GM23338 (cell line): ENCODE measurements around the gene ECD.

Source experiments
- CREB1 ChIP-seq: fragments of 250-450 bp; sonication (Bioruptor Pico); IDR thresholded peaks from 2 replicates; pipeline ENCODE4 v1.5.0; 2020; ENCODE audit warnings: low read depth, mild to moderate bottlenecking, moderate library complexity
- EZH2 ChIP-seq: fragments of 200-600 bp; sonication (generic); IDR thresholded peaks from one replicate; pipeline ENCODE4 v1.8.0; 2017; ENCODE audit warnings: antibody characterized with exemption, mild to moderate bottlenecking, low read depth; ENCODE audit not compliant: unreplicated experiment
- JUNB ChIP-seq: IDR thresholded peaks from one replicate; pipeline ENCODE4 v1.6.1; 2016; ENCODE audit warnings: antibody characterized with exemption; ENCODE audit not compliant: unreplicated experiment
- POLR2AphosphoS5 ChIP-seq: IDR thresholded peaks from 2 replicates; pipeline ENCODE4 v1.6.1; 2016; ENCODE audit warnings: antibody characterized with exemption, low read depth
- STAT1 ChIP-seq: IDR thresholded peaks from one replicate; pipeline ENCODE4 v1.6.1; 2016; ENCODE audit warnings: antibody characterized with exemption; ENCODE audit not compliant: unreplicated experiment
- TF ChIP-seq, protein P1 (sequence below), 2 experiments: fragments of 200-600 bp in 1 of 2; sonication (generic) in 1 of 2; conservative IDR thresholded peaks; 2 replicates each; pipeline versions ENCODE4 v1.5.1 to v1.6.1; 2016 to 2017; ENCODE audit warnings: antibody characterized with exemption in 2 of 2, low read depth in 2 of 2, mild to moderate bottlenecking in 2 of 2, moderate library complexity in 1 of 2
- TF ChIP-seq, protein P2 (sequence below): IDR thresholded peaks from 2 replicates; pipeline ENCODE4 v1.6.1; 2016; ENCODE audit warnings: antibody characterized with exemption
- TF ChIP-seq, protein P3 (sequence below): IDR thresholded peaks from one replicate; pipeline ENCODE4 v1.6.1; 2018; ENCODE audit warnings: antibody characterized with exemption; ENCODE audit not compliant: unreplicated experiment

DNA sequence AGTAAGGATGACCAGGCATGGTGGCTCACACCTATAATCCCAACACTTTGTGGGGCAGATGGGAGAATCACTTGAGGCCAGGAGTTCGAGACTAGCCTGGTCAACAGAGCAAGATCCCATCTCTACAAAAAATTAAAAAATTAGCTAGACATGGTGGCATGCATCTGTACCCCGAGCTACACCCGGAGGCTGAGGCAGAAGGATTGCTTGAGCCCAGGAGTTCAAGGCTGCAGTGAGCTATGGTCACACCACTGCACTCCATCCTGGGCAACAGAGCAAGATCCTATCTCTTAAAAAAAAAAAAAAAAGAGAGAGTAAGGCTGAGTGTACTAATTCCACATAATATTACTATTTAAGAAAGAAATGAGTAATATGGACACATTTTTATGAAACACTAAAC is 75.0 kb downstream of the ECD start:
- TF ChIP-seq, protein P1, sequence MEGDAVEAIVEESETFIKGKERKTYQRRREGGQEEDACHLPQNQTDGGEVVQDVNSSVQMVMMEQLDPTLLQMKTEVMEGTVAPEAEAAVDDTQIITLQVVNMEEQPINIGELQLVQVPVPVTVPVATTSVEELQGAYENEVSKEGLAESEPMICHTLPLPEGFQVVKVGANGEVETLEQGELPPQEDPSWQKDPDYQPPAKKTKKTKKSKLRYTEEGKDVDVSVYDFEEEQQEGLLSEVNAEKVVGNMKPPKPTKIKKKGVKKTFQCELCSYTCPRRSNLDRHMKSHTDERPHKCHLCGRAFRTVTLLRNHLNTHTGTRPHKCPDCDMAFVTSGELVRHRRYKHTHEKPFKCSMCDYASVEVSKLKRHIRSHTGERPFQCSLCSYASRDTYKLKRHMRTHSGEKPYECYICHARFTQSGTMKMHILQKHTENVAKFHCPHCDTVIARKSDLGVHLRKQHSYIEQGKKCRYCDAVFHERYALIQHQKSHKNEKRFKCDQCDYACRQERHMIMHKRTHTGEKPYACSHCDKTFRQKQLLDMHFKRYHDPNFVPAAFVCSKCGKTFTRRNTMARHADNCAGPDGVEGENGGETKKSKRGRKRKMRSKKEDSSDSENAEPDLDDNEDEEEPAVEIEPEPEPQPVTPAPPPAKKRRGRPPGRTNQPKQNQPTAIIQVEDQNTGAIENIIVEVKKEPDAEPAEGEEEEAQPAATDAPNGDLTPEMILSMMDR (conservative IDR thresholded peaks at IDR 0.05; ENCODE audit: low read depth in 2 of 2) = no peak
- TF ChIP-seq JUNB (no peak), CREB1 (CRISPR knock-in tag) (no peak), POLR2AphosphoS5 (no peak), STAT1 (no peak), EZH2 (no peak)
- TF ChIP-seq, protein P2, sequence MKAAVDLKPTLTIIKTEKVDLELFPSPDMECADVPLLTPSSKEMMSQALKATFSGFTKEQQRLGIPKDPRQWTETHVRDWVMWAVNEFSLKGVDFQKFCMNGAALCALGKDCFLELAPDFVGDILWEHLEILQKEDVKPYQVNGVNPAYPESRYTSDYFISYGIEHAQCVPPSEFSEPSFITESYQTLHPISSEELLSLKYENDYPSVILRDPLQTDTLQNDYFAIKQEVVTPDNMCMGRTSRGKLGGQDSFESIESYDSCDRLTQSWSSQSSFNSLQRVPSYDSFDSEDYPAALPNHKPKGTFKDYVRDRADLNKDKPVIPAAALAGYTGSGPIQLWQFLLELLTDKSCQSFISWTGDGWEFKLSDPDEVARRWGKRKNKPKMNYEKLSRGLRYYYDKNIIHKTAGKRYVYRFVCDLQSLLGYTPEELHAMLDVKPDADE = no peak
- TF ChIP-seq, protein P3, sequence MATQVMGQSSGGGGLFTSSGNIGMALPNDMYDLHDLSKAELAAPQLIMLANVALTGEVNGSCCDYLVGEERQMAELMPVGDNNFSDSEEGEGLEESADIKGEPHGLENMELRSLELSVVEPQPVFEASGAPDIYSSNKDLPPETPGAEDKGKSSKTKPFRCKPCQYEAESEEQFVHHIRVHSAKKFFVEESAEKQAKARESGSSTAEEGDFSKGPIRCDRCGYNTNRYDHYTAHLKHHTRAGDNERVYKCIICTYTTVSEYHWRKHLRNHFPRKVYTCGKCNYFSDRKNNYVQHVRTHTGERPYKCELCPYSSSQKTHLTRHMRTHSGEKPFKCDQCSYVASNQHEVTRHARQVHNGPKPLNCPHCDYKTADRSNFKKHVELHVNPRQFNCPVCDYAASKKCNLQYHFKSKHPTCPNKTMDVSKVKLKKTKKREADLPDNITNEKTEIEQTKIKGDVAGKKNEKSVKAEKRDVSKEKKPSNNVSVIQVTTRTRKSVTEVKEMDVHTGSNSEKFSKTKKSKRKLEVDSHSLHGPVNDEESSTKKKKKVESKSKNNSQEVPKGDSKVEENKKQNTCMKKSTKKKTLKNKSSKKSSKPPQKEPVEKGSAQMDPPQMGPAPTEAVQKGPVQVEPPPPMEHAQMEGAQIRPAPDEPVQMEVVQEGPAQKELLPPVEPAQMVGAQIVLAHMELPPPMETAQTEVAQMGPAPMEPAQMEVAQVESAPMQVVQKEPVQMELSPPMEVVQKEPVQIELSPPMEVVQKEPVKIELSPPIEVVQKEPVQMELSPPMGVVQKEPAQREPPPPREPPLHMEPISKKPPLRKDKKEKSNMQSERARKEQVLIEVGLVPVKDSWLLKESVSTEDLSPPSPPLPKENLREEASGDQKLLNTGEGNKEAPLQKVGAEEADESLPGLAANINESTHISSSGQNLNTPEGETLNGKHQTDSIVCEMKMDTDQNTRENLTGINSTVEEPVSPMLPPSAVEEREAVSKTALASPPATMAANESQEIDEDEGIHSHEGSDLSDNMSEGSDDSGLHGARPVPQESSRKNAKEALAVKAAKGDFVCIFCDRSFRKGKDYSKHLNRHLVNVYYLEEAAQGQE = no peak
